K562 (cell line): Measurements from ENCODE around the gene WDPCP. TPM values are rescaled to one million over a fixed set of nuclear protein-coding genes. Genes with fewer than 3 reads are reported as not detected.

Source experiments
- ATAC-seq: fragments of 200-7000 bp; cut with Tn5 transposase; 3 replicates; pipeline ENCODE4 v1.9.1; 2020; ENCODE audit warnings: moderate library complexity
- BruUV-seq: library from RNA; stranded (reverse); fragments of 400-500 nt; replicated peaks from 2 replicates; lab custom pipeline; 2021; lab: Mats Ljungman, UMichigan
- CTCF ChIA-PET: fragments of 300-600 bp; formaldehyde crosslinking; extraction: SDS; loops from one replicate; lab custom pipeline; 2021; ENCODE audit warnings: low intra/inter-chr PET ratio; lab: Yijun Ruan, JAX
- POLR2A ChIA-PET: fragments of 300-600, 350-650 bp; sonication (Branson Sonifier 250); formaldehyde crosslinking; extraction: SDS; loops from one replicate; lab custom pipeline; 2021; ENCODE audit warnings: antibody characterized with exemption, inconsistent platforms; lab: Yijun Ruan, JAX
- DNase-seq, 4 experiments: peaks; one replicate each; pipeline versions ENCODE4 v3.0.0 to v3.0.0-alpha.2; 2011 to 2018; ENCODE audit warnings: low spot score in 3 of 4, mixed read lengths in 3 of 4; ENCODE audit errors: extremely low read depth in 1 of 4
- FAIRE-seq: peaks from 2 replicates; lab custom pipeline; 2011; peaks lifted over from hg19 to GRCh38; lab: Jason Lieb, UNC
- H2AFZ ChIP-seq: 2 replicates; pipeline ENCODE4 v1.6.0; 2011; ENCODE audit warnings: low read depth, low read length, control low read depth, inconsistent platforms
- H3K27ac ChIP-seq: fragments of 200-600 bp; 3 replicates; pipeline ENCODE4 v1.8.0; 2011; ENCODE audit warnings: low read depth, mild to moderate bottlenecking, control low read depth, inconsistent platforms, low read length, moderate library complexity, mixed read lengths; ENCODE audit errors: extremely low read depth
- H3K27me3 ChIP-seq, 2 experiments: fragments of 300-600 bp in 1 of 2; 2 replicates in 1 of 2; 3 replicates in 1 of 2; pipeline versions ENCODE4 v1.6.0 to v1.8.0; 2011; ENCODE audit warnings: inconsistent platforms in 2 of 2, low read length in 2 of 2, mild to moderate bottlenecking in 1 of 2, mixed read lengths in 1 of 2, moderate library complexity in 1 of 2; ENCODE audit not compliant: control insufficient read depth in 2 of 2, insufficient read depth in 2 of 2
- H3K36me3 ChIP-seq: fragments of 300-600 bp; 3 replicates; pipeline ENCODE4 v1.8.0; 2011; ENCODE audit warnings: mild to moderate bottlenecking, low read length, inconsistent platforms; ENCODE audit not compliant: control insufficient read depth, insufficient read depth
- H3K4me1 ChIP-seq, 2 experiments: fragments of 200-600 bp in 1 of 2; replicated peaks in 1 of 2; 2 replicates in 1 of 2; 3 replicates in 1 of 2; pipeline versions ENCODE4 v1.5.1 to v1.8.0; 2011; ENCODE audit warnings: inconsistent platforms in 2 of 2, low read length in 2 of 2, mild to moderate bottlenecking in 1 of 2, mixed read lengths in 1 of 2, moderate library complexity in 1 of 2; ENCODE audit not compliant: control insufficient read depth in 2 of 2, insufficient read depth in 2 of 2
- H3K4me2 ChIP-seq: 2 replicates; pipeline ENCODE4 v1.6.1; 2011; ENCODE audit warnings: low read length, control low read depth, inconsistent platforms, mixed read lengths; ENCODE audit not compliant: insufficient read depth
- H3K4me3 ChIP-seq: fragments of 200-600 bp; sonication (generic), shearing (Covaris generic); 2 replicates; pipeline ENCODE4 v1.5.1; 2016; ENCODE audit warnings: control low read depth, inconsistent platforms
- H3K79me2 ChIP-seq: fragments of 200-600 bp; 3 replicates; pipeline ENCODE4 v1.8.0; 2011; ENCODE audit warnings: low read length, inconsistent platforms; ENCODE audit not compliant: control insufficient read depth, insufficient read depth
- H3K9ac ChIP-seq, 2 experiments: 2 replicates each; pipeline versions ENCODE4 v1.6.0 to v1.6.1; 2011; ENCODE audit warnings: low read depth in 2 of 2, low read length in 2 of 2, control low read depth in 1 of 2, inconsistent platforms in 1 of 2, mild to moderate bottlenecking in 1 of 2, mixed read lengths in 1 of 2; ENCODE audit not compliant: insufficient read depth in 1 of 2
- H3K9me1 ChIP-seq: one replicate; pipeline ENCODE4 v1.6.0; 2011; ENCODE audit warnings: inconsistent platforms, mild to moderate bottlenecking, low read length, moderate library complexity; ENCODE audit not compliant: control insufficient read depth, insufficient read depth
- H3K9me3 ChIP-seq: replicated peaks from 2 replicates; pipeline ENCODE4 v1.5.1; 2011; ENCODE audit warnings: low read depth, low read length, inconsistent platforms; ENCODE audit not compliant: control insufficient read depth, insufficient read depth
- H4K20me1 ChIP-seq: replicated peaks from 2 replicates; pipeline ENCODE4 v1.6.1; 2011; ENCODE audit warnings: low read length, inconsistent platforms, mixed read lengths; ENCODE audit not compliant: control insufficient read depth, insufficient read depth
- COPS2 ChIP-seq: fragments of 450-650 bp; conservative IDR thresholded peaks from 2 replicates; pipeline ENCODE4 v1.6.1; 2016; ENCODE audit warnings: mild to moderate bottlenecking, moderate library complexity
- E2F3 ChIP-seq: fragments of 250-450 bp; sonication (Bioruptor Pico); IDR thresholded peaks from 2 replicates; pipeline ENCODE4 v1.4.0; 2020; ENCODE audit warnings: mild to moderate bottlenecking
- GTF2F1 ChIP-seq: IDR thresholded peaks from 2 replicates; pipeline ENCODE4 v1.6.1; 2011; ENCODE audit warnings: low read depth, low read length, improper control_type of control experiment
- HMG20A ChIP-seq: fragments of 450-650 bp; formaldehyde crosslinking; conservative IDR thresholded peaks from 2 replicates; pipeline ENCODE4 v1.4.0; 2020; ENCODE audit warnings: mild to moderate bottlenecking, mixed read lengths
- ILF3 ChIP-seq: fragments of 450-650 bp; IDR thresholded peaks from 2 replicates; pipeline ENCODE4 v1.6.1; 2018; ENCODE audit warnings: antibody characterized with exemption, mild to moderate bottlenecking, moderate library complexity, borderline replicate concordance
- MTA3 ChIP-seq: fragments of 450-650 bp; formaldehyde crosslinking; IDR thresholded peaks from 2 replicates; pipeline ENCODE4 v1.6.1; 2017; ENCODE audit warnings: mild to moderate bottlenecking, borderline replicate concordance
- PML ChIP-seq: IDR thresholded peaks from 2 replicates; pipeline ENCODE4 v1.6.1; 2012; ENCODE audit warnings: low read length, inconsistent platforms
- RAD51 ChIP-seq: fragments of 450-650 bp; IDR thresholded peaks from 2 replicates; pipeline ENCODE4 v1.7.1; 2016; ENCODE audit warnings: low read depth, mild to moderate bottlenecking, borderline replicate concordance
- RBM14 ChIP-seq: fragments of 200-400 bp; formaldehyde crosslinking; IDR thresholded peaks from 2 replicates; pipeline ENCODE4 v1.6.1; 2018; ENCODE audit warnings: low read depth, mild to moderate bottlenecking, low read length, moderate library complexity, borderline replicate concordance; ENCODE audit not compliant: insufficient read depth
- SNRNP70 ChIP-seq: fragments of 200-400 bp; formaldehyde crosslinking; optimal IDR thresholded peaks from 2 replicates; pipeline ENCODE3; 2017; ENCODE audit warnings: low read depth, low read length
- SP1 ChIP-seq: sonication (generic); formaldehyde crosslinking; IDR thresholded peaks from 2 replicates; pipeline ENCODE4 v1.8.1; 2022; ENCODE audit warnings: mild to moderate bottlenecking, missing genetic modification reagents
- TARDBP ChIP-seq: fragments of 450-650 bp; IDR thresholded peaks from 2 replicates; pipeline ENCODE4 v1.6.1; 2016
- ZKSCAN8 ChIP-seq: fragments of 200-800 bp; sonication (Bioruptor generic); IDR thresholded peaks from 2 replicates; pipeline ENCODE4 v1.6.1; 2016; ENCODE audit warnings: missing genetic modification characterization, missing compliant biosample characterization
- ZNF23 ChIP-seq: fragments of 250-450 bp; sonication (Bioruptor Pico); IDR thresholded peaks from 2 replicates; pipeline ENCODE4 v1.4.0; 2020; ENCODE audit warnings: mild to moderate bottlenecking
- ZNF707 ChIP-seq: fragments of 250-450 bp; sonication (Bioruptor Pico); conservative IDR thresholded peaks from 2 replicates; pipeline ENCODE4 v1.8.0; 2022; ENCODE audit warnings: inconsistent platforms, mild to moderate bottlenecking, moderate library complexity
- ZNF778 ChIP-seq: fragments of 450-650 bp; formaldehyde crosslinking; IDR thresholded peaks from 2 replicates; pipeline ENCODE4 v1.4.0; 2020; ENCODE audit warnings: mild to moderate bottlenecking, moderate library complexity
- WGBS: fragments of 100-300 bp; shearing (Covaris generic); methylation state at CpG from one replicate; pipeline ENCODE4 v1.1.6; 2016; ENCODE audit warnings: low coverage, mixed read lengths; ENCODE audit not compliant: insufficient coverage; ENCODE audit errors: missing lambda C conversion rate; 5-methylcytosine and 5-hydroxymethylcytosine counted together
- in situ Hi-C: fragments of 300-500 bp; cut with MboI; formaldehyde crosslinking; loops from 4 replicates; pipeline ENCODE4 v1.15.0; 2018; ENCODE audit warnings: inconsistent platforms, mixed read lengths
- intact Hi-C: fragments of 100-400 bp; cut with micrococcal nuclease; formaldehyde crosslinking; loops from 2 replicates; pipeline ENCODE4 v1.14.2; 2022
- polyA plus RNA-seq, 8 experiments: library from polyadenylated mRNA; depleted of rRNA in 4 of 8; stranded (reverse) in 5 of 8; unstranded in 3 of 8; fragments of >200 nt; fragmentation: Nextera tagmentation in 2 of 8; fragmentation: Illumina TruSeq in 1 of 8; extraction: Ambion mirVana in 2 of 8; extraction: Trizol in 1 of 8; gene quantifications; 2 replicates each; pipeline versions ENCODE4 v1.2.1 to v1.2.3, GENCODE V29; 2011 to 2014; ENCODE audit warnings: inconsistent platforms in 1 of 8, missing spikeins in 1 of 8
- total RNA-seq, 7 experiments: library from RNA; depleted of rRNA in 6 of 7; stranded (reverse); fragments of >200 nt in 6 of 7; fragmentation: Illumina TruSeq in 2 of 7; extraction: Trizol in 2 of 7; gene quantifications; 2 replicates each; pipeline versions ENCODE4 v1.2.1 to v1.2.3, GENCODE V29; 2011 to 2021; ENCODE audit warnings: low replicate concordance in 1 of 7
- TF ChIP-seq, protein P1 (sequence below): fragments of 250-450 bp; sonication (Bioruptor Pico); IDR thresholded peaks from 2 replicates; pipeline ENCODE4 v1.5.0; 2021
- TF ChIP-seq, protein P2 (sequence below): fragments of 250-450 bp; sonication (Bioruptor Pico); IDR thresholded peaks from 2 replicates; pipeline ENCODE4 v1.9.0; 2021; ENCODE audit warnings: mild to moderate bottlenecking, inconsistent platforms
- TF ChIP-seq, protein P3 (sequence below): fragments of 450-650 bp; formaldehyde crosslinking; IDR thresholded peaks from 2 replicates; pipeline ENCODE4 v1.4.0; 2020; ENCODE audit warnings: mild to moderate bottlenecking, mixed read lengths

The WDPCP gene
- total and polyA plus RNA-seq, 9 of the 15 experiments (the other 6 are each of a cell fraction or from before 2014, with no cell fraction given), result 1.4 to 6.4 (median 5.5) TPM

DNA sequence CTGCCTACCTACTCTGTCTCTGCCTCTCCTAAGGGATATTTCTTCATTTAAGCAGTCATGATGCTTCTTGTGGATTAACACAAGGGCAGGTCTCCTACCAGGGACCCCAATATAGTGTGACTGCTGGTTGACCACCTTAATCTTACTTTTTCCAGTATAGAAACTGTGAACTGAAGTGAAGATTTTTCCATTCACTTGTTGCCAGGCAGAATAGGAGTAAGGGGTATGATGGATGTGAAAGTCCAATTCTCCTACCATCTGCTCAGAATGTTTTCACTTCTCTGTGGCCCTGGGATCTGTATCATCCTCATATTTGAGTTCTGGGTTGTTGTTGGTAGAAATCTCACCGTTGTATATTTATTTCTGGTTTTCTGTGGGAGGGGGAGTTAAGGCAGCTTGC is 247.8 kb downstream of the WDPCP start (continued):
- TF ChIP-seq, protein P1, sequence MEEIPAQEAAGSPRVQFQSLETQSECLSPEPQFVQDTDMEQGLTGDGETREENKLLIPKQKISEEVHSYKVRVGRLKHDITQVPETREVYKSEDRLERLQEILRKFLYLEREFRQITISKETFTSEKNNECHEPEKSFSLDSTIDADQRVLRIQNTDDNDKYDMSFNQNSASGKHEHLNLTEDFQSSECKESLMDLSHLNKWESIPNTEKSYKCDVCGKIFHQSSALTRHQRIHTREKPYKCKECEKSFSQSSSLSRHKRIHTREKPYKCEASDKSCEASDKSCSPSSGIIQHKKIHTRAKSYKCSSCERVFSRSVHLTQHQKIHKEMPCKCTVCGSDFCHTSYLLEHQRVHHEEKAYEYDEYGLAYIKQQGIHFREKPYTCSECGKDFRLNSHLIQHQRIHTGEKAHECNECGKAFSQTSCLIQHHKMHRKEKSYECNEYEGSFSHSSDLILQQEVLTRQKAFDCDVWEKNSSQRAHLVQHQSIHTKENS (CRISPR knock-in tag), result no peak
- TF ChIP-seq, protein P2, sequence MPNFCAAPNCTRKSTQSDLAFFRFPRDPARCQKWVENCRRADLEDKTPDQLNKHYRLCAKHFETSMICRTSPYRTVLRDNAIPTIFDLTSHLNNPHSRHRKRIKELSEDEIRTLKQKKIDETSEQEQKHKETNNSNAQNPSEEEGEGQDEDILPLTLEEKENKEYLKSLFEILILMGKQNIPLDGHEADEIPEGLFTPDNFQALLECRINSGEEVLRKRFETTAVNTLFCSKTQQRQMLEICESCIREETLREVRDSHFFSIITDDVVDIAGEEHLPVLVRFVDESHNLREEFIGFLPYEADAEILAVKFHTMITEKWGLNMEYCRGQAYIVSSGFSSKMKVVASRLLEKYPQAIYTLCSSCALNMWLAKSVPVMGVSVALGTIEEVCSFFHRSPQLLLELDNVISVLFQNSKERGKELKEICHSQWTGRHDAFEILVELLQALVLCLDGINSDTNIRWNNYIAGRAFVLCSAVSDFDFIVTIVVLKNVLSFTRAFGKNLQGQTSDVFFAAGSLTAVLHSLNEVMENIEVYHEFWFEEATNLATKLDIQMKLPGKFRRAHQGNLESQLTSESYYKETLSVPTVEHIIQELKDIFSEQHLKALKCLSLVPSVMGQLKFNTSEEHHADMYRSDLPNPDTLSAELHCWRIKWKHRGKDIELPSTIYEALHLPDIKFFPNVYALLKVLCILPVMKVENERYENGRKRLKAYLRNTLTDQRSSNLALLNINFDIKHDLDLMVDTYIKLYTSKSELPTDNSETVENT, result no peak
- no peak for TF ChIP-seq MTA3
- TF ChIP-seq ZNF707 (CRISPR knock-in tag), result no peak
- no peak for TF ChIP-seq ZKSCAN8 (CRISPR knock-in tag)
- TF ChIP-seq COPS2, result no peak
- no peak for TF ChIP-seq ZNF23 (CRISPR knock-in tag)
- no peak for TF ChIP-seq E2F3

DNA sequence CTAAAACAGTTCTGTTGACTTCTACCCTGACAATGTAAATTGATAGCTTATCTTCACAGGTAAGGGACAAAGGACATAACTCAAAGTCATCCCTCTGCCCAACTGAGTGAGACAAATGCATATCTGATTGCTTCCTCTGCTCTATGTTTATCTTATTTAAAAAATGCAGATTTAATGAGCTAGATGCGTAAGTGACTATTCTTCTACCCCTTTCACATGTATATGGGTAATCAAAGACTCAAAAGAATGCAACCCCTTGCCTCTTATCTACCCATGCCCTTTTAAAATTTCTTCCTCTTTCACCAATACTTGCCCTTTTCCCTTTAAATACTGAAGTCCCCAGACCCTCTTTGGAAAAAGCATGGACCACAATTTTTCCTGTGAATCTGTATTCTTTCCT is 253.4 kb downstream of the WDPCP start:
- no TSS peak for BruUV-seq
- no peak for ATAC-seq
- ChIA-PET POLR2A (no interaction called here), CTCF (no interaction called here)
- Histone ChIP-seq H3K27me3 (no peaks in the 10 kb centered on the region), H2AFZ (no peak overlapping the region), H3K27ac (no peak overlapping the region), H3K9ac (no peak overlapping the region), H3K4me2 (no peak overlapping the region), H3K79me2 (no peaks in the 10 kb centered on the region), H3K4me3 (no peak overlapping the region), H3K36me3 (no peaks in the 10 kb centered on the region), H4K20me1 (no peaks in the 10 kb centered on the region), H3K9me3 (no peaks in the 10 kb centered on the region), H3K9me1 (no peaks in the 10 kb centered on the region), H3K4me1 (no peaks in the 10 kb centered on the region; a peak in 1 of 5 replicates)
- FAIRE-seq, result no peak
- no peak for DNase-seq
- intact Hi-C loops (no loop called here), in situ Hi-C loops (no loop called here)
- WGBS, result 0% methylated on average over 1 of the region's 1 CpG
- TF ChIP-seq HMG20A (CRISPR knock-in tag) (no peak), ILF3 (no peak), SP1 (CRISPR knock-in tag) (no peak), PML (no peak), RAD51 (no peak), GTF2F1 (no peak), RBM14 (no peak), ZNF778 (CRISPR knock-in tag) (no peak), TARDBP (no peak), SNRNP70 (no peak)
- TF ChIP-seq, protein P3, sequence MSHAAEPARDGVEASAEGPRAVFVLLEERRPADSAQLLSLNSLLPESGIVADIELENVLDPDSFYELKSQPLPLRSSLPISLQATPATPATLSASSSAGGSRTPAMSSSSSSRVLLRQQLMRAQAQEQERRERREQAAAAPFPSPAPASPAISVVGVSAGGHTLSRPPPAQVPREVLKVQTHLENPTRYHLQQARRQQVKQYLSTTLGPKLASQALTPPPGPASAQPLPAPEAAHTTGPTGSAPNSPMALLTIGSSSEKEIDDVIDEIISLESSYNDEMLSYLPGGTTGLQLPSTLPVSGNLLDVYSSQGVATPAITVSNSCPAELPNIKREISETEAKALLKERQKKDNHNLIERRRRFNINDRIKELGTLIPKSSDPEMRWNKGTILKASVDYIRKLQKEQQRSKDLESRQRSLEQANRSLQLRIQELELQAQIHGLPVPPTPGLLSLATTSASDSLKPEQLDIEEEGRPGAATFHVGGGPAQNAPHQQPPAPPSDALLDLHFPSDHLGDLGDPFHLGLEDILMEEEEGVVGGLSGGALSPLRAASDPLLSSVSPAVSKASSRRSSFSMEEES, result no peak
